ENCODE results near the gene HDAC4.

GRCh38 chr2:239066597-239066996 lies 334.2 kb downstream of the HDAC4 start:
- TF ChIP-seq, protein P1, sequence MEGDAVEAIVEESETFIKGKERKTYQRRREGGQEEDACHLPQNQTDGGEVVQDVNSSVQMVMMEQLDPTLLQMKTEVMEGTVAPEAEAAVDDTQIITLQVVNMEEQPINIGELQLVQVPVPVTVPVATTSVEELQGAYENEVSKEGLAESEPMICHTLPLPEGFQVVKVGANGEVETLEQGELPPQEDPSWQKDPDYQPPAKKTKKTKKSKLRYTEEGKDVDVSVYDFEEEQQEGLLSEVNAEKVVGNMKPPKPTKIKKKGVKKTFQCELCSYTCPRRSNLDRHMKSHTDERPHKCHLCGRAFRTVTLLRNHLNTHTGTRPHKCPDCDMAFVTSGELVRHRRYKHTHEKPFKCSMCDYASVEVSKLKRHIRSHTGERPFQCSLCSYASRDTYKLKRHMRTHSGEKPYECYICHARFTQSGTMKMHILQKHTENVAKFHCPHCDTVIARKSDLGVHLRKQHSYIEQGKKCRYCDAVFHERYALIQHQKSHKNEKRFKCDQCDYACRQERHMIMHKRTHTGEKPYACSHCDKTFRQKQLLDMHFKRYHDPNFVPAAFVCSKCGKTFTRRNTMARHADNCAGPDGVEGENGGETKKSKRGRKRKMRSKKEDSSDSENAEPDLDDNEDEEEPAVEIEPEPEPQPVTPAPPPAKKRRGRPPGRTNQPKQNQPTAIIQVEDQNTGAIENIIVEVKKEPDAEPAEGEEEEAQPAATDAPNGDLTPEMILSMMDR (IDR thresholded peaks at IDR 0.05), result no peak
- no peak for TF ChIP-seq POLR2AphosphoS5 (IDR thresholded peaks at IDR 0.05; ENCODE audit: insufficient read depth in 1 of 2, low read depth in 1 of 2)
